Measurements from ENCODE around the gene FBXW10. TPM values are rescaled to one million over a fixed set of nuclear protein-coding genes. Genes with fewer than 3 reads are reported as not detected.
"Not testable (repeated sequence)": the region's sequence is repeated elsewhere in the genome, so short reads cannot be mapped to it uniquely, and the experiment has no call there.

FBXW10 gene
- total and polyA plus RNA-seq, 4 donors = 0.12 to 0.31 TPM; not detected in 2

- intact Hi-C loops (cut with DNase I); H3K9me3 ChIP-seq (ENCODE audit: control insufficient read depth, low read length); H3K36me3 ChIP-seq (ENCODE audit: control insufficient read depth in 1 of 2, insufficient read depth in 2 of 2, low read length in 1 of 2); H3K27me3 ChIP-seq (ENCODE audit: control insufficient read depth in 1 of 2, insufficient read depth in 2 of 2, low read length in 1 of 2); H3K27ac ChIP-seq (ENCODE audit: low read depth in 1 of 2, low read length in 2 of 2); ATAC-seq (ENCODE audit: low FRiP score); H3K4me1 ChIP-seq (ENCODE audit: control insufficient read depth in 1 of 2, insufficient read depth in 2 of 2, low read length in 2 of 2); H3K4me3 ChIP-seq (ENCODE audit: low read length in 2 of 2); DNase-seq: not testable (repeated sequence)
- WGBS, 2 donors = 76 to 77% methylated on average over 7 of the region's 7 CpGs
Observed at GRCh38 chr17:18803458-18804245, 59.8 kb downstream of the FBXW10 start.

- ATAC-seq (ENCODE audit: low FRiP score); H3K4me1 ChIP-seq (ENCODE audit: control insufficient read depth in 1 of 2, insufficient read depth in 2 of 2, low read length in 2 of 2); H3K27ac ChIP-seq (ENCODE audit: low read depth in 1 of 2, low read length in 2 of 2); H3K4me3 ChIP-seq (ENCODE audit: low read length in 2 of 2); DNase-seq; intact Hi-C loops (cut with DNase I); H3K36me3 ChIP-seq (ENCODE audit: control insufficient read depth in 1 of 2, insufficient read depth in 2 of 2, low read length in 1 of 2); H3K9me3 ChIP-seq (ENCODE audit: control insufficient read depth, low read length); H3K27me3 ChIP-seq (ENCODE audit: control insufficient read depth in 1 of 2, insufficient read depth in 2 of 2, low read length in 1 of 2): not testable (repeated sequence)
- 66 to 67% methylated on average over 3 of the region's 3 CpGs for WGBS, 2 donors
Observed at GRCh38 chr17:18815924-18816323, 72.1 kb downstream of the FBXW10 start.

- H3K27ac ChIP-seq (ENCODE audit: low read depth in 1 of 2, low read length in 2 of 2); H3K4me3 ChIP-seq (ENCODE audit: low read length in 2 of 2); H3K9me3 ChIP-seq (ENCODE audit: control insufficient read depth, low read length); DNase-seq; ATAC-seq (ENCODE audit: low FRiP score); H3K27me3 ChIP-seq (ENCODE audit: control insufficient read depth in 1 of 2, insufficient read depth in 2 of 2, low read length in 1 of 2); H3K36me3 ChIP-seq (ENCODE audit: control insufficient read depth in 1 of 2, insufficient read depth in 2 of 2, low read length in 1 of 2); intact Hi-C loops (cut with DNase I); H3K4me1 ChIP-seq (ENCODE audit: control insufficient read depth in 1 of 2, insufficient read depth in 2 of 2, low read length in 2 of 2): not testable (repeated sequence)
- 46 to 48% methylated on average over 9 of the region's 9 CpGs for WGBS, 2 donors
Observed at GRCh38 chr17:18816489-18817371, 72.9 kb downstream of the FBXW10 start.

GRCh38 chr17:18821430-18821829, 77.6 kb downstream of the FBXW10 start:
- WGBS, 2 donors = 29 to 57% methylated on average over 1 of the region's 3 CpGs
- intact Hi-C loops (cut with DNase I); H3K4me3 ChIP-seq (ENCODE audit: low read length in 2 of 2); H3K36me3 ChIP-seq (ENCODE audit: control insufficient read depth in 1 of 2, insufficient read depth in 2 of 2, low read length in 1 of 2); DNase-seq; H3K27ac ChIP-seq (ENCODE audit: low read depth in 1 of 2, low read length in 2 of 2); H3K4me1 ChIP-seq (ENCODE audit: control insufficient read depth in 1 of 2, insufficient read depth in 2 of 2, low read length in 2 of 2); ATAC-seq (ENCODE audit: low FRiP score); H3K27me3 ChIP-seq (ENCODE audit: control insufficient read depth in 1 of 2, insufficient read depth in 2 of 2, low read length in 1 of 2); H3K9me3 ChIP-seq (ENCODE audit: control insufficient read depth, low read length): not testable (repeated sequence)

GRCh38 chr17:18827613-18828012, 83.8 kb downstream of the FBXW10 start:
- H3K4me3 ChIP-seq (ENCODE audit: low read length in 2 of 2); DNase-seq; H3K36me3 ChIP-seq (ENCODE audit: control insufficient read depth in 1 of 2, insufficient read depth in 2 of 2, low read length in 1 of 2); H3K4me1 ChIP-seq (ENCODE audit: control insufficient read depth in 1 of 2, insufficient read depth in 2 of 2, low read length in 2 of 2); intact Hi-C loops (cut with DNase I); H3K9me3 ChIP-seq (ENCODE audit: control insufficient read depth, low read length); H3K27me3 ChIP-seq (ENCODE audit: control insufficient read depth in 1 of 2, insufficient read depth in 2 of 2, low read length in 1 of 2); H3K27ac ChIP-seq (ENCODE audit: low read depth in 1 of 2, low read length in 2 of 2); ATAC-seq (ENCODE audit: low FRiP score): not testable (repeated sequence)
- no CpG with 5 or more reads among the region's 1 CpG for WGBS, 2 donors

Other genes starting within 250 kb of the FBXW10 start
- not detected for gene TBC1D28, start 99.7 kb upstream of the FBXW10 start, total RNA-seq
- gene TBC1D28, start 99.7 kb upstream of the FBXW10 start, polyA plus RNA-seq = not detected
- 1 to 10 TPM; 3.5 to 5.2 TPM for gene FOXO3B, start 61.7 kb upstream of the FBXW10 start, total RNA-seq
- under 1 TPM in 1 of 2 donors, not detected in 1; 0.95 TPM for gene FOXO3B, start 61.7 kb upstream of the FBXW10 start, polyA plus RNA-seq
- 10 to 100 TPM; 40.8 to 42.4 TPM for gene TVP23B, start 37.1 kb downstream of the FBXW10 start, total RNA-seq
- gene TVP23B, start 37.1 kb downstream of the FBXW10 start, polyA plus RNA-seq = 10 to 100 TPM; 32.4 to 36.3 TPM
- 10 to 100 TPM; 20.6 to 31.8 TPM for gene PRPSAP2, start 114.1 kb downstream of the FBXW10 start, total RNA-seq
- gene PRPSAP2, start 114.1 kb downstream of the FBXW10 start, polyA plus RNA-seq = 10 to 100 TPM; 17.6 to 18.7 TPM
- gene SLC5A10, start 208.1 kb downstream of the FBXW10 start, total RNA-seq = not detected
- gene SLC5A10, start 208.1 kb downstream of the FBXW10 start, polyA plus RNA-seq = under 1 TPM in 1 of 2 donors, not detected in 1; 0.23 TPM

Data from aorta (tissue), 5 donors.